Tongue (tissue), 2 donors: Measurements from ENCODE around the gene GNG8. TPM values are rescaled to one million over a fixed set of nuclear protein-coding genes. Genes with fewer than 3 reads are reported as not detected.
"Not testable (repeated sequence)": the region's sequence is repeated elsewhere in the genome, so short reads cannot be mapped to it uniquely, and the experiment has no call there.

Source experiments
- DNase-seq: peaks from one replicate; pipeline ENCODE4 v3.0.0-alpha.2; 2015
- total RNA-seq: library from RNA; depleted of rRNA; stranded (reverse); fragments of >200 nt; gene quantifications from one replicate; pipeline ENCODE4 v1.2.3, GENCODE V29; 2014

The GNG8 gene
- total RNA-seq, 1 donor from 2014 or later: not detected

GRCh38 chr19:46646402-46646801 lies 10.4 kb upstream of the GNG8 start:
- DNase-seq: no peak

- DNase-seq: no peak
Measured at GRCh38 chr19:46644720-46645119, 8.7 kb upstream of the GNG8 start.

- DNase-seq: no peak
Measured at GRCh38 chr19:46640656-46641055, 4.7 kb upstream of the GNG8 start.

DNA sequence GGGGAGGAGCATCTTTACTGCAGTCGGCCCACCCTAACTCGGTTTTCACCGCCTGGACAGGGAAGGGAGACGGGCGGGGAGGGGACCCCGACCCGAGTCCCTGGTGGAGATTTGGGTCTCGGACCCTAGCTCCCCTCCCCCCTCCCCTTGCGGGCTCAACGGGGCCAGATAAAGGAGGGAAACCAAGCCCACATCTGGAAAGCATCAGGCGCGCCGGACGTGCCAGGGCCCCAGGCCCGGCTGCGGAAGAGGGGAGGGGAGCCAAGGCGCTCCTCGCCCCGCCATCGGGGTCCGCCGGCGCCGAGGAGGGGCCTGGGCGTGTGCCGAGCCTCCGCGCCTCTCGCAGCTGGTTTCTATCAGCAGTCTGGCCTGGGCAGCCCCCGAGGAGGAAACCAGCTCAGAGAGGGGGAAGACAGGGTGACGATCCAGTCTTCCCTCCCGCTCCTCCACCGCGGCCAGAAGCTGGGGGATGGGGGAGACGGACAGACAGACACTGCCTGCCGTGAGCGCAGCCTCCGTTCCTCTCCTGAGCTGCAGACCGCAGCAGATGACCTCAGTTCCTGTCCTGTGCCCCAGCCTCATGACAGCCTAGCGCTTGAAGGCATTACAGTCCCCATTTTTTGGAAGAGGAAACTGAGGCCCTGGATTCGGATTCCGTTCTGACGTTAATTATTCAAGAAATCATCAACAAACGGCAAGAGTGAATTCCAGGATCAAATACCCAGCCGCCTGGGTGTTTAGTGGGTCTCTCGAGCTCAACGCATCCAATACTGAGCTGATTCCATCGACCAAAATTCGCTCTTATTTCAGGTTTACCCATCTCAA lies 3.6 kb upstream of the GNG8 start:
- DNase-seq: peak; percentile 87

- DNase-seq: no peak
Measured at GRCh38 chr19:46637224-46637623, 1.2 kb upstream of the GNG8 start.

DNA sequence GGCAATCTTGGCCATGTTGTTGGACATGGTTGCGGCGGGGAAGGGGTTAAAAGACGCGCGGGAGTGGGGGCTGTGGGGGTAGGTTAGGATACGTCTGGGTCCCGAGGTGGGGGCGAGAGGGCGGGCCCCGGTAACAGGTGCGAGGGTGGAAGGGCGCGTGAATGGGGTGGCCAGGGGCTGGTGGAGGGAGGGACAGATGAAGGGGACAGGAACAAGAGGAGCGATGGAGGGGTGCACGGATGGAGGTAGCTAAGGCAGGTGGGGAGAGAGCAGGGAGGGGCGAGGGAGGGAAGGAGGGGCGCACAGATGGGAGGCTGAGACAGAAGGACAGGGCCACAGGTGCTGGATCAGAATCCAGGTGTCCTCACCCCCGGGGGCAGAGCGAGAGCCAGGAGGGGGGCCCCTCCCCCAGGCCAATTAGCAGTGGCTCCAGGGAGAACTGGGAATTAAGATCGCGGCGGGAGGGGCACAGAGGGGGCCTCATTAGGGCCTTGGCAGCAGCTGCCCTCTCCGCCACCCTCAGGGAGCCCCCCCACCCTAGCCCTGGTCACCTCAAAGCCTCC lies 1.3 kb downstream of the GNG8 start:
- no peak for DNase-seq

DNA sequence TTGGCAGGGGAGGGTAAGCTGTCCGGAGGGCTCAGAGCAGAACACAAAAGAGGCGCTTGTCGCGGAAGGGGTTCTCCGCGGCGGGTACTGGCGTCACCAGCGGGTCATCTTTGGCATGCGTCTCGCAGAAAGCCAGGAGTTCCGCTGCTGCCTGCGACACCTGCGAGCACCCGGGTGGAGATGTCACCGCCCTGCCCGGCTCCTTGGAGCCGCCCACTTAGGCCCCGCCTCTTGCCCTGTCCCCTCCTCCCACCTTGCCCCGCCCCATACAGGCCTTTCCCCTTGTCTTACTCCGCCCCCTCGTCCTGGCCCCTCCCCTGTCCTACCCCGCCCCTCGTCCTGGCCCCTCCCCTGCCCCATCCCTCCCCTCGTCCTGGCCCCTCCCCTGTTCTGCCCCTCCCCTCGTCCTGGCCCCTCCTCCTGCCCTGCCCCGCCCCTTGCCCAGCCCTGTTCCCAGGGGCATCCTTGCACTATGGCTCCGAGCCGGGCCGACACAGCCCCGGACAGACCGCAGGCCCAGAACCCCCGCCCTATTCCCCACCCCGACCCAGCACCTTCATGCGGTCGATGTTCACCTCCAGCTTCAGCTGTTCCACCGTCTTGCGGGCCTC lies 1.9 kb downstream of the GNG8 start:
- peak; percentile 79 for DNase-seq

- DNase-seq: no peak
Measured at GRCh38 chr19:46633130-46633529, 2.9 kb downstream of the GNG8 start.

GRCh38 chr19:46631481-46631880 lies 4.5 kb downstream of the GNG8 start:
- peak; percentile 51 for DNase-seq

- no peak for DNase-seq
Measured at GRCh38 chr19:46630586-46631205, 5.3 kb downstream of the GNG8 start.

DNA sequence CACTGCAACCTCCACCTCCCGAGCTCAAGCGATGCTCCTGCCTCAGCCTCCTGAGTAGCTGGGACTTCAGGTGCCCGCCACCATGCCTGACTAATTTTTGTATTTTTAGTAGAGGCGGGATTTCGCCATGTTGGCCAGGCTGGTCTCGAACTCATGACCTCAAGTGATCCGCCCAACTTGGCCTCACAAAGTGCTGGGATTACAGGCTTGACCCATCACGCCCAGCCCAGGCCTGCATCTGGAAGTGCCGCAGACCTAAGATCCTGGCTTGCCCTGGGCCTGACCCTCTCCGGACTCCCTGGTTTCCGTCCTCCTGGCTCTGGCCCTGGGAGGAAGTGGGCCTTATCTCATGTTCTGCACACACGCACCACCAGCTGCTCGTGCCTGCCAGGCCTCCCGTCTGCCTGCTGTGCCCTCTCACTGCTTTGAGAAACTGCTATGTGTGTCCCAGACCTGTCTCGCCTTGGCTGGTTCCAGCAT lies 6.4 kb downstream of the GNG8 start:
- no peak for DNase-seq

GRCh38 chr19:46628970-46629369 lies 7.0 kb downstream of the GNG8 start:
- DNase-seq: not testable (repeated sequence)

DNA sequence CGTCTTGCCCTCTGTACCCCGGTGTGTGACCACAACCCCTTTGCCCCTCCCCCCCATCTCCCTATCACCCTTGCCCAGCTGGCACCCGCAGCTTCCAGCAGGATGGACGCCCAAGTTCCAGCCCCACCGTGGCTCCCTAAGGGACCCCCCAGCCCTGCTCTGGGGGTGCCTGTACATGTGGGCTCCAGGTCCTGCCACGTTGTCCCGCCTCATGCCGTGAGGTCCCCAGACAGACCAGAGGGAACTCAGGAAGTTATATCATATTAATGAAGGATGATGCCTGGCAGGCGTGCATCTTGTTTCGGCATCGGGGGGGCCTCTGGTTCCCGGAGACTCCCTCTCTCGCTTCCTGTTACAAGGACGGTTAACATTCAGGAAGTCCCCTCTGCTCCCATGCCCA lies 9.6 kb downstream of the GNG8 start:
- DNase-seq: no peak

DNA sequence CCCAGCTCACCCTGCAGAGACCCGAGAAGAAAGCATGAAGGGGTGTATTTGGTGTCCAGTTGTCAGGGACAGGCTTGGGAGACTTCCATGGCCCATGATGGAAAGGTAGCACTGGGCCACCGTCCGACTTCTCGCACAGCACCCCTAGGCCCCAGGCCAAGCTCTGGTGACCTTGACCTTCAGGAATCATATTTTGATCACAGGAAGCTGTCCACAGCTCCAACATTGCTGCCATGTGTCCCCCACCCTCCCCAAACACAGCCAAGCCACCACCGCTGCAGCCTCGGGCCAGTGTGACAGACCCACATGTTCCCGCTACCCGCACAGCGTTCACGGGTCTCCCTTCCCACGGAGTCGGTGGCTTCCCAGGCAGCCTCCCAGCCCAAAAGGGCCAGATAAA lies 10.3 kb downstream of the GNG8 start:
- DNase-seq: no peak

- DNase-seq: peak; percentile 57
Measured at GRCh38 chr19:46624958-46625661, 10.9 kb downstream of the GNG8 start, which contains the start of gene PTGIR. PTGIR (minus strand) TSS chr19:46625089; CDS start chr19:46624225, 864 bp downstream.

GRCh38 chr19:46623915-46624502 lies 12.0 kb downstream of the GNG8 start:
- DNase-seq: no peak

DNA sequence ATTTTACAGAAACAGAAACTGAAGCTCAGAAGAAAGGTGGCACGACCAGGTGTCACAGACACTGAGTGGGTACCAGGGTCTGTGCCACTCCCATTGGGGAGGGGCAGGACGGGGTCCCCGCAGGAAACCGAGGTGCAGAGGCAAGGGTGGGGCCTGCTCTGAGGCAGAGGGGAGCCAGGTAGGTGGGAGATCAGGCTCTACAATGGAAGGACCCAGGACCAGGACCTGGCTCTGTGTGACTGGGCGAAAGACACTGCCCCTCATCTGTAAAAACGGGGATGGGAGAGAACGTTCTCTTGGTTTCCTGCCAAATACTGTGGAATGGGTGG lies 13.9 kb downstream of the GNG8 start:
- DNase-seq: no peak

- no peak for DNase-seq
Measured at GRCh38 chr19:46621191-46622117, 14.5 kb downstream of the GNG8 start.

DNA sequence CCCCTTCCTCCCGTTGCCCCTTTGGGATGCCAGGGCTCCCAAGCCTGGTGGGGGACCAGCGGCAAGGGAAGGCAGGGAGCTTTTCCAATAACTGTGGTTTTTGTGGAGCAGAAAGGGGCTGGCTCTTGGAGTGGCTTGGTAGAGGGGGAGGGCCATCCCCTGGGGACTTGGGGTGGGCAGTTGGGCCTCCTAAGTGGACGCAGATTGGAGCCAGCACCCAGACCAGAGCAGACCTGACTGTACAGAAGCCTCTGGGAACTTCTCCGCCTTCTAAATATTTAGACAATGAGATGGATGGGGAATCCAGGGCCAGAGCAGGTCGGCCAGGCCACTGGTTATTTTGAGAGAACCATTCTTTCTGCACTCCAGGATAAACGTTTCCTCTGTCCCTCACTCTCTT lies 15.3 kb downstream of the GNG8 start:
- DNase-seq: no peak

DNA sequence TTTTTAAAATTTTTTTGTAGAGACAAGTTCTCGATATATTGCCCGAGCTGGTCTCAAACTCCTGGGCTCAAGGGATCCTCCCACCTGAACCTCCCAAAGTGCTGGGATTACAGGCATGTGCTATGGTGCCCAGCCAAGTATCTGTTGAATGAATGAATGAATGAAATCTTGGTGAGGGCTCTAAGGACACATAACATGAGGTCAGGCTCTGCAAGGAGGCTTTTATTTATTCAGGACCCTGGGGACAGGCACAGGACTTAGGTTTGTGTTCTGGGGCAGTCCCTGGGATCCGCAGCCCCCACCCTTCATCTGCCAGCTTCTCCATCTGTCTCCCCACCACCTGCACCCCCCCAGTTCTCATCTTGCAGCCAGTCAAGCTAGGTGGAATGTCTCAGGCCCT lies 15.7 kb downstream of the GNG8 start:
- DNase-seq: no peak
